Sciatic nerve (tissue), 2 donors: Measurements from ENCODE around the gene COP1. TPM values are rescaled to one million over a fixed set of nuclear protein-coding genes. Genes with fewer than 3 reads are reported as not detected.

Experiments used
- ATAC-seq: fragments of 200-7000 bp; cut with Tn5 transposase; one replicate; pipeline ENCODE4 v1.9.1; 2020; ENCODE audit warnings: mild to moderate bottlenecking, moderate library complexity
- DNase-seq: peaks from one replicate; pipeline ENCODE4 v3.0.0-alpha.2; 2020; ENCODE audit warnings: low spot score
- intact Hi-C: fragments of 100-400 bp; cut with DNase I; formaldehyde crosslinking; loops from one replicate; pipeline ENCODE4 v1.14.2; 2022
- total RNA-seq: library from RNA; stranded (reverse); fragmentation: NEBNext Ultra II Directional; extraction: Animal tissue kit (Norgen Biotek cat#: 25700); gene quantifications from one replicate; pipeline ENCODE4 v1.2.1, GENCODE V29; 2021
- donor health status: DM: no; HTN: no; CAD: no.
- donor health status: DM: no; HTN: no; CAD: no.

Gene COP1
- total RNA-seq, 1 donor from 2014 or later, result 43.7 TPM

DNA sequence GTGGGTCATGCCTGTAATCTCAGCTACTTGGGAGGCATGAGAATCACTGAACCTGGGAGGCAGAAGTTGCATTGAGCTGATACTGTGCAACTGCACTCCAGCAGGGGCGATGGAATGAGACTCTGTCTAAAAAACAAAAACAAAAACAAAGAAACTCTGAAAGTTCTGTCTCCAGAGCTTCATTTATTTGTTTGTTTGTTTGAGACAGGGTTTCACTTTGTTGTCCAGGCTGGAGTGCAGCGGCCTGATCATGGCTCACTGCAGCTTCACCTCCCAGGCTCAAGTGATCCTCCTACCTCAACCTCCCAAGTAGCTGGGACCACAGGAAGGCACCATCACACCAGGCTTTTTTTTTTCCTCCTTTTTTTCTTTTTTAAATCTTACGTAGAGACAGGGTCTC, 271.9 kb downstream of the COP1 start:
- DNase-seq, result no peak
- intact Hi-C loops, result no loop called here
- ATAC-seq, result no peak

DNA sequence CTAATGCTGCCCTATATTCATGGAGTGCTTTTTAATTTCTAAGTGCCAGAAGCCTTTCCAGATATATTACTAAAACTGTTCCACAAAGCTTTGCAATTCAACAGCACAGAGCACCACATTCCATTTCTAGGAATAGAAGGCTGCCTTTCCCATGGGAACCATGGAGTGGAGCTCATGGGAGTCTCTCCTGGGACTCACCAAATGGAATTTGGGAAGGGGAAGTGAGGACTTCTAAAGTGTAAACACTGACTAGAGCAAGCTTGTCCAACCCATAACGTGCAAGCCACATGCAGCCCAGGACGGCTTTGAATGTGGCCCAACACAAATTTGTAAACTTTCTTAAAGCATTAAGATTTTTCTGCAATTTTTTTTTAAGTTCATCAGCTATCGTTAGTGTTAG, 273.3 kb downstream of the COP1 start:
- intact Hi-C loops, result no loop called here
- no peak for DNase-seq
- ATAC-seq, result no peak

DNA sequence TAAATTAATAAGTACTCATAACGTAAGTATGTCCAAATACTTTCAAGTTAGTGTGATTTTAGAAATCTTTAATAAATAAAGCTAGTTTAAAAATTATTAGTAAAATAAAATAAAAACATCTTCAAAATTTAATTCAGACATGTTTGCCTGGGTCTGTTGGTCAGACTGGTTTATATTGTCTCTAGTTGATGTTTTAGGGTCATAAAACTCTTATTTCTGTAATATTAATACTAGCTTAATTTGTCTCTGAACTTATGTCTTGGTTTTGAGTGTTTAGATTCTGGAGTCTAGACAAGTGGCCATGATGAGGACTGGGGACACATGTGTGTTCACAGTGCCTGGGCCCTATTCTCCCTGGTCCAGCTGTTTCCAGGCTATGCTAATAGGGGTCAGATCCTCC, 279.1 kb downstream of the COP1 start:
- intact Hi-C loops, result no loop called here
- DNase-seq (no peak), ATAC-seq (no peak)

DNA sequence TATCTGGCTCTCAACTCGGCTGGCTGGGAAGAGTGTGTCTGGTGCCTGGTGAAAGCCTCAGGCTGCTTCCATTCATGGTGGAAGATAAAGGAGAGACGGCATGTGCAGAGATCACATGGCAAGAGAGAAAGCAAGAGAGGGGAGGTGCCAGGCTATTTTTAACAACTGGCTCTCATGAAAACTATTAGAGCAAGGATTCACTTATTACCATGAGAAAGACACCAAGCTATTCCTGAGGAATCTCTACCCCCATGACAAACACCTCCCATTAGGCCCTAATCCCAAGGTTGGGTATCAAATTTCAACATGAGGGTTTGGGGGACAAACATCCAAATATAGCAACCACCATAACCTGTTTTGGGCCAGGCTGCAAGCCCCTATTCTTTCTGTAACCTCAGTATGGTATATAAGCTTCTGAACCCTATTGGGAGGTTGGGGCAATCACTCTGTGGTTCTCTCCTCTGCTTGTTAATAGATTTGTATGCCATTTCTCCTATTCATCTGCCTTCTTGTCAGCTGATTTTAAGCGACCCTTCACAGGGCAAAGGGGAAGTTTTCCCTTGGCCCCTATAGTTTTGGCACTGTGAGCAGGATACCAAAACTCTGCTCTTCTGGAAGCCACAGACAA, 284.7 kb downstream of the COP1 start:
- intact Hi-C loops, result no loop called here
- DNase-seq (no peak), ATAC-seq (no peak)

DNA sequence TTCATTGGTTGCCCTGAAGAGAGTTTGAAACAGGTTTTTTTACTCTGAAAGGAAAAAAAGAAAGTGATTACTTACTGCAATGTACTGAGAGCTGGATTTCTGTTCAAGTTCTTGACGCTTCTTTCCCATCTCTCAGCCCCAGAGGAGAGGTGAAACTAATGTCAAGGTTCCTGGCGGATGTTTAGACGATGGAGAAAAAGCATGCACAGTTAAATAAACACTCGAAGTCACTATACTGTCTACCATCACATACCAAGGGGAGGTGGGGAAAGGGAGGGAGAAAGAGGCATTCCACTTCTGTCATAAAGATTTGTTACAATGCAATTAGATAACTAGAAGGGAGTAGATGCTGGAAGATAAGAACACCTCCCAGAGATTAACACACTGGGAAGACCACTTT, 286.7 kb downstream of the COP1 start:
- intact Hi-C loops, result no loop called here
- DNase-seq (no peak), ATAC-seq (no peak)

DNA sequence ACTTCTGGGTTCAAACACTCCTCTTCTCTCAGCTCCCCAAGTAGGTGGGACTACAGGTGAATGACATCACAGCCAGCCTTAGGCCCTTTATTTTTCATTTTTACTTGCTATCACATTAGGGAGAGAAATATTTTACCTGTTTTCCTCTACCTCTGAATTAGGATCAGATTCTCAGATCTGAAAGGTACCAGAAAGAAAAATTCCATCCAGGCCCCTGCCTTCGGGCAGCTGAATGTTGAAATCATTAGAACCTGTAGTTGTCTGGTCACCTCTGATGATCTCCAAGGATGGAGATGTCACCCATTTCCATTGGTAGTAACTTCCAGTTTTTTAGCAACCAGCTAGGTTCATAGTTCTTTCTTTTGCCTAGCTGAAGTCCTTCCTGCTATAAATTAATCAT, 288.1 kb downstream of the COP1 start:
- intact Hi-C loops, result no loop called here

DNA sequence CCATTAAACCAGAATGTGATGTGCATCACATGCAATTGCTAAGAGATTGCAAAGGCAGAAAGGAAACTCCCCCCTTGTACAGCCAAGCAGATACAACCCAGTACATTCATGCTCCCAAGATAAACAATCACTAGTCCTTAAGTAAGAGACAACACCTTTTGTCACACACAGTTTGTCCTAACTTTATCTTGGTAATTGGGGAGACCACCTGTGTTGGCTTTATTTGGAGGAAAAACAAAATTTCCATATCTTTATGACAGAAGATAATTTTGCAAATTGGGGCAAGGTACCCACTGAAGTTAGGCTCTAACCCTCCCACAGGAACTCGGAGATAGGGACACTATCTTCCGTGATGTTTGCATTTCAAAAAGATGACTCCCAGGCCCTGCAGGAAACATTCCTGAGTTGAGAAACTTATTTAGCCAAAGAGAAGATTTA, 288.7 kb downstream of the COP1 start:
- no peak for DNase-seq
- intact Hi-C loops, result no loop called here
- no peak for ATAC-seq

More for the DNA sequence above, 288.1 kb downstream of the COP1 start:
- no peak for ATAC-seq
- no peak for DNase-seq

DNA sequence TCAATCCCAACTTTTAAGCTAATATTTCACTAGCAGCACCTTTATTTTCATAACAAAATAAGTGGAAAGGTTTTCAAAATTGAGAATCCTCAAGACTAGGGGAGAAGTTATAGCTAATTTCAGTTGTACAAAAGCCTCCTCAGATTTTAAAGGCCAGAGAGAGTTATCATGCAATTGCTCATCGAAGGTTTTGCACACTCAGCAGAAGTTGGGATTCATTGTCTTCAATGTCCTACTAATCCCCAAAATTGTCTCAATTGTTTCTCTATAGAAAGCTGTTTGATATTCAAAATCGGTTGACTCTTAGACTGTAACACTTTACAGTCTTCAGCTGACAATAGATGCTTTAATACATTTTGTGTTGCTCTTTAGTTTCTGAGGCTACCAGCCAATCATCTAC, 293.0 kb downstream of the COP1 start:
- intact Hi-C loops, result no loop called here
- ATAC-seq (no peak), DNase-seq (no peak)

DNA sequence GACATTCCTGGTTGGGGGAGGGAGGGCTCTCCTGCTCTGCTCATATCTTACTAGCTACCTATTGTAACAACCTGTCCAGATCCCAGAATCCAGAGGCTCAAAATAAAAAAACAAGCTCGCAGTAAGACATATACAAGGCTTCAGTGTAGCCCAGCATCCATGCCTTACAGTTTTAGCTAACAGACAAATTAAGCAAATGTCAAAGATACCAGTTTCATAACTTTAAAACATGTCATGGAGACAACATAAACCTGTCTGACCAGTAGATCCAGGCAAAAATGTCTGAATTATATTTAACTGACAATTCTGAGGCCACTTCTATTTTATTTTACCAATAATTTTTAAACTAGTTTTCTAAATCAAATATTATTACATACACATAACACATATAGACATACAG, 295.9 kb downstream of the COP1 start:
- no peak for ATAC-seq
- intact Hi-C loops, result no loop called here

DNA sequence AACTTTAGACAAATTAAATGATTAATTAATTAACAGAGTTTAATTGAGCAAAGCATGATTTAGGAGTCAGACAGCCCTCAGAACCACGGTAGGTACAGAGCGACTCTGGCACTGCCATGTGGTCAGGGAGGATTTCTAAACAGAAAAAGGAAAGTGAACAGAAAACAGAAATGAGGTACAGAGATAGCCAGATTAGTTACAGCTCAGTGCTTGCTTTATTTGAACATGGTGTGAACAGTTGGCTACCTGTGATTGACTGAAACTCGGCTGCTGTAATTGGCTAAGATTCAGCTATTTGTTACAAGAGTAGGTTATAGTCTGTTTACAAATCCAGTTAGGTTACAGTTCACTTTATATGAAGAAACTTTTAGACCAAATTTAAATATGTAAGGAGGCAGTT, 300.7 kb downstream of the COP1 start:
- ATAC-seq (no peak), DNase-seq (no peak)
- intact Hi-C loops, result no loop called here

More for the DNA sequence above, 295.9 kb downstream of the COP1 start:
- DNase-seq, result no peak

DNA sequence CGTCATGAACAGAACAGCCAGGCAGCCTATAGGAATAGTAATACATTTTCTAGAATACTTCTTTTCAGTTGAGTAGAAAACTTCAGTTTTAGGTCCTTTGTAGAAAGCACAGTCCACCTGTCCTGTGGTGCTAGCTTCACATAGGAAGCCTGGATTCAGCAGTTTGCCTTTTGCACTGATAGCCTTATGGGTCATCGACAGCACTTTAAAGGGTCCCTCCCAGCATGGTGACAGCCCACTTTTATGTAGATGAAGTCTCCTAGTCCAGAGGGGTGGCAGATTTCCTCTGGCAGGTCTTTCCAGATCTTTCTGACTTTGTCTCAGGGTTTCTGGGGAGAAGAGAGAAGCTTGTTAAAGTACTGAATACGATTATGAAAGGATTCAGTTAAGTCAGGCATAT, 302.3 kb downstream of the COP1 start:
- DNase-seq (no peak), ATAC-seq (no peak)
- intact Hi-C loops, result no loop called here

DNA sequence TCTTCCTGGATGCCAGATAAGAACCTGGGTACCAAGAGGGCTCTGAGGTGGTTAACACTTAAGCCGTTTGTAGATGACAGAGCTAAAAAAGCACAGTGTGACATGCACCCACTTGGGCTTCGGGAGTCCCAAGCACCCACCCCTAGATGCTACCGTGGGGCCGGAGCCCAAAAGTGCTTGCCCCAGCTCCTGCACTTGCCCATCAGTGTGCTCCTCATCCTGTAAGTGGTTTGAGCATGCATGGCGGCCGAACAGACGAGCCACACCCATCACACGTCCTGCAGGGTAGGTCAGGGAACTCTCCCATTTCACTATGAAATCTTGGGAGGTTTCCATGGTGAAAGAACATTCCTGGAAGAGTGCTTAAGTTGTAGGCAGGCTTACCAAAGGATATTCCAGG, 304.8 kb downstream of the COP1 start:
- no peak for ATAC-seq
- no peak for DNase-seq
- intact Hi-C loops, result no loop called here

DNA sequence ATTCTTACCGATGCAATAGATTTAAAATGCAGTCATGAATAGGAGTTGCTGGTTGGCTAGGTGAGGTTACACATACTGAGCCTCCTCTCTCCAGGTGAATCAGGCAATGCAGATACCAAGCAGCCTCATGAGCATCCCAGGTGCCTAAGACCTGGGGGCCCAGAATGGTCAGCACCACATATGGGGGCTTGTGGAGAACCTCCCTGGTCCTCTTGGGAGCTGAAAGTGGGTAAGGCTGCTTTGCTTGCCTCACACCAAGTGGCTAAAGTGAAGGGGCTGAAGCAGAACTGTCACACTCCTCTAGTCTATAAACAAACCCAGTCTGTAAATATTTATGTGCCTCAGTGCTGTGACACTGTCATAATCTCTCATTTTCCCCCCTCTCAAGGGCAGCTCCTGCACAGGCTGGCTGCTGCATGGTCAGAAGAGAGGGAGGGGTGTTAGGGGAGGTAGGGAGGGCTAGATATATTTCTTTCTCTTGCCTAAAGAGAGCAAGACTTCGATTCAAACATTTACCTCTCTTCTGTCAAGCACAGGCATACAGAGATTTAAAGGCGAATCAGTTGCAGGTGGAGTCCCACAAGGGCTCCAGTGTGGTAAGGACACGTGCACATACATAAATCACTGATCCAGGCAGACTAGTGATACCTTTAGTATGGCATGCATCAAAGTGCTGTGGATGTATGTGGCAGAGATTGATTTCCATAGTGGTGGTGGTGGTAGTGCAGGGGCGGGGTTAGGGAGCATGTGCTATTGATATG, 305.8 kb downstream of the COP1 start:
- intact Hi-C loops, result no loop called here
- ATAC-seq (no peak), DNase-seq (no peak)

DNA sequence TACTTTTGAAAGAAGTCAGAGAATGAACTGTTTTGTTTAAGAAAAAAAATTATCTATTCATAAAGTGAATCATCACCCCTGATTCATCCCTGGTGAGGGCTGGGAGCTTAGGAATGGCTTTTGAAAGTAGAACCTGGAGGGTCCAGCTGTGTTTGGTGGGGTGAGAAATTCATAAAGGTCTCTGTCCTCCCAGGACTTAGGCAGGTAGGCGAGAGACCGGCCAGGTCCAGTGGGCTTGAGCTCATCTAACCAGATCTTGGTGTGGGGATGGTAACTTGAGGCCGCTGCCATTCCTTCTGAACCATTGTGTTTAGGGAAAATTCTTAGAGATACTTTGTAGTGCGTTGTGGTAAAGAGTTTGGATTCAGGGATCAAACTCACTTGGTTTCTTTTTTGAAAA, 306.9 kb downstream of the COP1 start:
- intact Hi-C loops, result no loop called here
- no peak for DNase-seq

DNA sequence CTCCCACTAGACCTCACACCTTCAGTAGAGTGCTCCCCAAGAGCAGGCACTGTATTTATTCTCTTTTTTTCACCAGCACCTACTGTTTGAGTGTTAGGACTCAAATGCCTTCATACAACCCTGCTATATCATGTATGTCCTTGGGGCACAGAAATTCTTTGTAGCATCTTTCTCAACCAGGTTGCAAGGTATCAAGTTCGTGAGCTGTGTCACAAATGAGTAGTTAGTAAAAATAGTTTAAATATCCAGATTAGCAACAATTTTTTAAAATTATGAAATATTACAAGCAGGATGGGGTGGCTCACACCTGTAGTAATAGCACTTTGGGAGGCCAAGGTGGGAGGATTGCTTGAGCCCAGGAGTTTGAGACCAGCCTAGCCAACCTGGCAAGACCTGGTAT, 311.1 kb downstream of the COP1 start:
- intact Hi-C loops, result no loop called here
- ATAC-seq (no peak), DNase-seq (no peak)

More for the DNA sequence above, 306.9 kb downstream of the COP1 start:
- no peak for ATAC-seq
